NCI-H1417 treated with DMSO at 0.1 percent for 48 hours (cell line): ENCODE data around the gene AUTS2.

Experiments
- DNase-seq: peaks from one replicate; lab custom pipeline; 2025; lab: John Stamatoyannopoulos, UW

AUTS2 gene

GRCh38 chr7:69656890-69657289 lies 58.6 kb downstream of the AUTS2 start:
- no peak for DNase-seq

GRCh38 chr7:69657331-69657730 lies 59.1 kb downstream of the AUTS2 start:
- DNase-seq: no peak

- DNase-seq: no peak
These were observed 59.7 kb downstream of the AUTS2 start for GRCh38 chr7:69657985-69658384.

GRCh38 chr7:69659983-69660382 lies 61.7 kb downstream of the AUTS2 start:
- no peak for DNase-seq

GRCh38 chr7:69661342-69661741 lies 63.1 kb downstream of the AUTS2 start:
- DNase-seq: no peak

- DNase-seq: no peak
These were observed 65.9 kb downstream of the AUTS2 start for GRCh38 chr7:69663911-69664832.

- DNase-seq: no peak
These were observed 67.1 kb downstream of the AUTS2 start for GRCh38 chr7:69665369-69665768.

GRCh38 chr7:69668339-69668870 lies 70.1 kb downstream of the AUTS2 start:
- DNase-seq: no peak

GRCh38 chr7:69670701-69671100 lies 72.4 kb downstream of the AUTS2 start:
- DNase-seq: no peak

GRCh38 chr7:69673074-69673473 lies 74.8 kb downstream of the AUTS2 start:
- DNase-seq: no peak

- no peak for DNase-seq
These were observed 76.5 kb downstream of the AUTS2 start for GRCh38 chr7:69674701-69675182.

GRCh38 chr7:69676247-69676646 lies 78.0 kb downstream of the AUTS2 start:
- no peak for DNase-seq

- no peak for DNase-seq
These were observed 79.0 kb downstream of the AUTS2 start for GRCh38 chr7:69677054-69677852.

- DNase-seq: no peak
These were observed 79.7 kb downstream of the AUTS2 start for GRCh38 chr7:69677881-69678493.

- no peak for DNase-seq
These were observed 80.4 kb downstream of the AUTS2 start for GRCh38 chr7:69678494-69679187.

GRCh38 chr7:69681181-69681580 lies 82.9 kb downstream of the AUTS2 start:
- DNase-seq: no peak

- DNase-seq: no peak
These were observed 84.2 kb downstream of the AUTS2 start for GRCh38 chr7:69682518-69682917.

GRCh38 chr7:69683002-69683401 lies 84.7 kb downstream of the AUTS2 start:
- no peak for DNase-seq

- DNase-seq: no peak
These were observed 86.4 kb downstream of the AUTS2 start for GRCh38 chr7:69684369-69685292.

- DNase-seq: no peak
These were observed 87.0 kb downstream of the AUTS2 start for GRCh38 chr7:69685293-69685631.

GRCh38 chr7:69686366-69686765 lies 88.1 kb downstream of the AUTS2 start:
- DNase-seq: no peak
